Midbrain (tissue), 1 donor: ENCODE data around the gene HOXA10.

ENCODE experiments used
- DNase-seq: peaks from one replicate; lab custom pipeline; 2025; lab: John Stamatoyannopoulos, UW

Gene HOXA10

GRCh38 chr7:27179030-27179429 lies 4.9 kb upstream of the HOXA10 start:
- no peak for DNase-seq

DNA sequence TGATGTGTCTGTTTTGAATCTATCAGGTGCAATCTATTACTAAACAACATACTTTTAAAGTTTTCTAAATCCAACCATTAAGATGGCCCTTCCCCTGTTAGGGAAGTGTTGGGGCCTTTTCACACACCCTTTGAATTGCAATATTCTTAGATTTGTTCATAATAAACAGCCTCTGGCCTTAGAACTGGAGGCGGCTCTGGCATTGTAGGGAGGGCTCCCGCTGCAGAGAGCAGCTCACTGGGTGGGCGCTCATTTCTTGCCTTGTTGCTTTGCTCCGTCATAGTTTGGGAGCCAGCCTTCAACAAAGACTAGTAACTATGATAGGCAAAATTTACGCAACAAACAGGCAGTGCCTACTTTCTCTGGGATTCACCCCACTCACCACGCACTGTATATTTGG lies 4.2 kb upstream of the HOXA10 start:
- no peak for DNase-seq

- no peak for DNase-seq
Observed at GRCh38 chr7:27177795-27178320, 3.7 kb upstream of the HOXA10 start.

DNA sequence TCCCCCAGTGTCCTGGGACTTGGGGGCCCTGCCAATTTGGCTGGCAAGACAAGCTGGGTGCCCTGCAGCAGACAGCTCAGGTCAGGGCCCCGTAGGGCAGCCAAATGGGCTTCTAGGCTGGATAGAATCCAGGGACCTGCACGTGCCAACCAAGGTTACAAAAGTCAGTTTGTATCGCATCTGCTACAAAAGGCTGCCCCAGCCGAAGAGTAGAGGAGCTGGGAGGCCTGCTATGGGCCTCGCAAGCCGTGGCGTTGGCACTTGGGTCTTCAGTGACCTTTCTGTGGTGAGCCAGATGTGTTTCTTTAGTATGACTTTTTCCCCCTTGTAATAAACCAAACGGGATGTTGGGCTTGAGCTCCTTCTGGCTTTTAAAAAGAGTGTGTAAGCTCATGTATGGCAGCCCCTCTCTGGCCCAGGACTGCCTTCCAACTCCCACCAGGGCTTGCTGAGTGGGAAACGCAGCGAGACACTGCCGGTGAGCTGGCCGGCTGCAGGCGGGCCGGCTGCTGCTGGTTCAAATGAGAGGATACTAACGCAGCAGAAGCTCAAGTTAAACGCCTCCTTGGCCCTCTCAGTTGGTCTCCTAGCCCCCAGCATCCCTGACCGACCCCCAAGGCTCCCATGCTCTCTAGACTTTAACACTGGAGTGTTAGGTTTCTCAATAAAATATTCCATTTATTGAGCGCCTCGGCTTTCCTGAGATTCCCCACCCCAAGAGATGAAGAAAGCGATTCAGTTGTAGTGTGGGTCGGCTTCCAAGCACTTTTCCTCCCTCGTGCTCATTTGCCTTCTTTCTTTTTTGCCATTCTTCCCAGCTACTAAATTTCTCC lies 3.1 kb upstream of the HOXA10 start:
- no peak for DNase-seq

DNA sequence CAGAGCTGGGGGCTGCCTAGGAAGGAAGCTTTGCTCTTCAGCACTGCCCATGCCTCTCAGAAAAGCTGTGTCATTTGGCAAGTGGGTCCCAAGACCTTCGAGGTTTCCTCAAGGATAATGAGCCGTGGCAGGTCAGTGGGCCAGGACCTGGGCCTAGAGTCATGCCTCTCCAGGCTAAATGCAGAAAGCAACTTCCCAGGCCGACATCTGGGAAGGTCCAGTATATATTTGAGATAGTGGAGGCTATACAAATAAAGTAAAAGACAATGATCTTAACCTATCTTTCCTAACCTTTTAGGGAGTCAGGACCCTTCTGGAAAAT lies 2.4 kb upstream of the HOXA10 start:
- no peak for DNase-seq

DNA sequence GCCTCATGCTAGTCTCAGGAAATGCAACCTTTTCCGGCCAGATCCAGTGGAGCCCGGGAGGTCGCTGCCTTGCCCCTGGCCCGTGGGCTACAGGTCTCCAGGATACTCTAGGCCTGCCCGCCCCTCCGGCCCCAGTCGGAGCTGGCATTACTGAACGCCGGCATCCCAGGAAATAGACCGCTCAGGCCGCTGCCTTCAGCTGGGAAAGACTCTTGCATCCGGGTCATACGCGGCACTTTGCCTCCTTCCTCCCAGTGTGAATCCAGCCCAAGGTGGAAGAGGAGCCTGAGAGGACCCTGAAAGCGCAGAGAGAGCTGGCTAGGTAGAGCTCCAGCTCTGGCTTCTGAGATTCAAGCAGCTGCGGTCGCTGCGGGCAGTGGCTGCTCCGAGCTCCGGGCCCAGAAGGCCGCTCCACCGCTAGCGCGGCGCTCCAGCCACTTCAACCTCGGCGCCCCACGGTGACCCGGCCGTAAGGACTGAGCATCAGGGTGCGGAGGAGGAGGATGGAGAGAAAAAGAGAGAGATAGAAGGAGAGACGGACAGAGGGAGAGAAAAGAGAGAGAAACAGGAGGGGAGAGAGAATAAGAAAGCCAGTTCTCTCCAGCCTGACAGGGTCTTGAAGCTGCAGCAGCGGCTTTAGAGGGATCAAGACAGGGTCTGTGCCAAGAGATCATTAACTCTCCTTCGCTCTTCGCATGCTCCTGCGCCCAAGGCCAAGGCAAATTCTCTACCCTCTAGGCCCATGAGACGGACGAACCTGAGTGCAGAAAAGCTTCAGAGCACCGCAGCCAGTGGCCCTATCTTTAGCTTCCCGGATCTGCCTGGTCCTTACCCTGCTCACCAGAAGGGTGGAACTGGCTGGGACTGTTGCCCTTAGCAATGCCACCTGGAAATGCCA lies 1.8 kb upstream of the HOXA10 start:
- no peak for DNase-seq

GRCh38 chr7:27174874-27175625 lies 930 bp upstream of the HOXA10 start:
- DNase-seq = no peak

DNA sequence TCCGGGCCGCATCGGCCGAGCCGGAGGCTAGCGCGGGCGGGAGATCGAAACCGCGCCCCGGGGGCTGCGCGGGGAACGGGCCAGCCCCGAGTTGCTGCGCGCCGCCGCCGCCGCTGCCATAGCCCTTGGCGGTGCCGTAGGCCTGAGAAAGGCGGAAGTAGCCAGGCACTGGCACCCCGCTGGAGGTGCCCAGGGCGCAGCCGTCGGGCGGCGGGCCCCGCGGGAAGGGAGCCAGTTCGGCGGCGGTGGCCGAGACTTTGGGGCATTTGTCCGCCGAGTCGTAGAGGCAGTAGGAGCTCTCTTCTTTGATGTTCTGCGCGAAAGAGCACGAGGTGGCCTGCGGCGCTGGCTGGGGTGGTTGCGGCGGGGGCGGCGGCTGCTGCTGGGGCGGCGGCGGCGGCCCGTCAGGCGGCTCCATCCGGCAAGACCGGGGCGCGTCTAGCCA lies 587 bp downstream of the HOXA10 start:
- DNase-seq = no peak

DNA sequence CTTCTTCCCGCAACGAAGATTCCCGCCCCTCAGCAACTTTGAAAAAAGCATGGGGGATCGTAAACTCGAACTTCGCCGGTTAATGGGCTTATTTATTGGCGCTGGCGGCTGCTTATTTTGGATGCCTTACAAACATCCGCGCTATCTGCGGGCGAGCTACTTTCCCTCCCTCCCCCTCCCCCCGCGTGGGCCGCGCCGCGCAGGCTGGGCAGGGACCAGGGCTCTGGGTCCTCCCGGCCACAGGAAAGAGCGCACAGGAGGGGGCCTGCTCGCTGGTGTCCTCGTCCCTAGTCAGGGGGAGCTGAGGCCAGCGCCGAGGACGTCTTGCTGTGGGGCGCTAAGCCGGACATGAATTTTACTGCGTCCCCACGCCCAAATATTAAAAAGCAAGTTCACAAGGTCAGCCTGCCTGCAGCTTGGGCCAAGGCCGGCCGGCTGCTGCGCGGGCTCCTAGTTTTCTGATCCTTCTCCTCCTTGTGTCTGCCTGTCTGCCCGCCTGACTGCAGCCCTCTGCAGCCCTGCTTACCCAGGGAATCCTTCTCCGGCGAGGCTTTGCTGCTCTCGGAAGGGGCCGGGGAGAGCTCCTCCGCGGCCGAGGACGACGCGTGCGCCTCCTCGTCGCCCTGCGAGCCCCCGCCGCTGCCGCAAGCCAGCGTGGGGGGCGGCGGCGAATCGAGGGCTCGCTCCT lies 1.2 kb downstream of the HOXA10 start:
- DNase-seq = no peak

DNA sequence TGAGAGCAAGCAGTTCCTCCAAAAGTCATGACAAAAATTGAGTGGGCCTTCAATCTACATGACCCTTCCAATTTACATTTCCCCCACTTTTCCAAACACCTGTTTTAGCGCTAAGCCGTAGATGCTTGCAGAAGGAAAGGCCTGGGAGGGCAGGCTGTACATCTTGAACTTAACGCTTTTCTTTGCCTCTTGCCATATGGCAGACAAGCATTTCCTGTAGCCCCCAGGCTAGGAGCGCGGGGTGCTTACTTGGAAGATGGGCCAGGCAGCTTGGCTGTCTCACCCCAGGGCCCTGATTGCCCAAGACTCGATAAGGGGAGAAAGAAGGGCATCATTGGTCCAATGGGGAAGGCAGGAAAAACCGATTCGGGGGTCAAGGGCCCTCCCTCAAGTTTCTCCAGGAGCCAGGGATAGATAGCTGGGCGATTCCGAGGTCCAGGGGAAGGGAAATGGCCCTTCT lies 1.8 kb downstream of the HOXA10 start:
- no peak for DNase-seq

GRCh38 chr7:27171637-27172314 lies 2.3 kb downstream of the HOXA10 start:
- DNase-seq = no peak

DNA sequence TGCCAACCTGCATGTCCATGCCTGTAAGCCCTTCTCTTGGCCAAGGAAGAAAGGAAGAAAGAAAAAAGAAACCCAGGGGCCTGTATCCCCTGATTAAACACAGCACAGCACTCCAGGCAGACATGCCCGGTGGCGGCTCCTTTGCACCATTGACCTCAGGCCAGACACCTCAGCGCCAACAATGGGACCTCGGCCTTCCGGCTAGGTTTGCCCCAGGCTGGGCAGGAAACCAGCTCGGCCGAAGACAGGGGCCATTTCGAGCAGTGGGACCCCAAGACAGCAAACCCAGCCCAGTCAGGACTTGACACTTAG lies 2.8 kb downstream of the HOXA10 start:
- DNase-seq = no peak

GRCh38 chr7:27170426-27171324 lies 3.4 kb downstream of the HOXA10 start:
- DNase-seq = no peak

DNA sequence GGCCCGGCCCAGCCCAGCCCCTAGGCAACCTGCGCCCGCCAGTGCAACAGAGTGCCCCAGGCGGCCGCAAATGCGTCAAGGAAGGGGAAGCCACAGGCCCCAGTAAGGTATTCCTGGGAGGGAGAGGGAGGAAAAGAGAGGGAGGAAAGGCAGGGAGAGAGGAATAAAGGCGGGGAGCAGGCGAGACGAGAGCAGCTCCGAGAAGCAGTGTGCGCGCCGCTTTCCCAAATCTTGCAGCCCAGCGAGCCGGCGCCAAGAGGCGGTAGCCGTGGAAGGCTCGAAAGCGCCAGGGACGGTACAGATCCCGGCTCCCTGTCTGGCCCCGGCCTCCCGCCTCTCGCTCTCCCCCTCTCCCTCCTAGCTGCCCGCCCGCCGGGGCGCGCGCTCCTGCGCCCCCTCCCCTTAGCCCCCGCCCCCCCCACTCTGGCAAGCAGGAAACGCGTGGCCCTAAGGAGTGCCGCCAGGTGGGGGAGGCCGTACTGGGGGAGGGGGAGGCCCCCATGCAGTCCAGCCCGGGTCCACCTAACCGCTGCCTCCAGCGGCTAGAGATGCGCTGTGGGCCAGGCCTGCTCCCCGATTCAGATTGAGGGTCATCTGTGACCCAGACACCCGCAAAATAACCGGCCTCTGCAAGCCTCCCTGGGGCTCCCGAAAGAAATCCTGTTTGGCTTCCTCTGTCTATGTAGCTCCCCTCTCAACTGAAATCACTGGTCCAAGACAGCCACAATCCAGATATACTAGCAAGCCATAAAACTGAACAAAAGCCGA lies 4.3 kb downstream of the HOXA10 start:
- DNase-seq = no peak

DNA sequence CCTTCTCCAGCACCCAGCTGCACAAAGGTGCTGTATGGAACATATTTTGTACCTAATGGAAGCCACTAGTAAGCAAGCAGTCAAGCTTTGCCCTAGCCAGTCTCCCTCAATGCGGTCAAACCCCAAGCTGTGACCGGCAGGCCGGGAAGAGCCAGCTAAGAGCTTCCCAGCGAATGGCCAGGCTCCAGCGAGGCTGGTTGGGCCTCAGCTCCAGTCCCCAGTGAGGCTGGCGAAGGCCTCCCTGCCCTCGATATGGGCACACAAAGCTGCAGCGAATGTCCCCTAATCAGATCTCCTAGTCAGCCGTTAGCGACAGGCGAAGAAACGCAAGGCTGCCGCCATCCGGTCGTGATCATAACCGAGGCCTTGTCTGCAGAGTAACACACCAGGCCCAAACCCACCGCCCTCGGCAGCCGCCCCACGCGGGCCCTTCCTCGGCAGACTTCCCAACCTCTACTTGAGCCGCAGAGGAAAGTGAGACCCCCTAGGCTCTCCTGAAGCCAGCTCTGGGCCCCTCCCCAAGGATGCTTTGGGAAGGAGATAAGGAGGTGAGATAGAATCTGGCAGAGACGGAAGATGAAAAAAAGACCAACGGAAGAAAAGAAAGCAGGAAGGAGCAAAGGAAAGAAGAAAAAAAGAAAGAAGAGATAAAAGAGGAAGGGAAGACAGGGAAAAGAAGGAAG lies 5.7 kb downstream of the HOXA10 start:
- DNase-seq = no peak

- no peak for DNase-seq
Observed at GRCh38 chr7:27167916-27168264, 6.2 kb downstream of the HOXA10 start.

DNA sequence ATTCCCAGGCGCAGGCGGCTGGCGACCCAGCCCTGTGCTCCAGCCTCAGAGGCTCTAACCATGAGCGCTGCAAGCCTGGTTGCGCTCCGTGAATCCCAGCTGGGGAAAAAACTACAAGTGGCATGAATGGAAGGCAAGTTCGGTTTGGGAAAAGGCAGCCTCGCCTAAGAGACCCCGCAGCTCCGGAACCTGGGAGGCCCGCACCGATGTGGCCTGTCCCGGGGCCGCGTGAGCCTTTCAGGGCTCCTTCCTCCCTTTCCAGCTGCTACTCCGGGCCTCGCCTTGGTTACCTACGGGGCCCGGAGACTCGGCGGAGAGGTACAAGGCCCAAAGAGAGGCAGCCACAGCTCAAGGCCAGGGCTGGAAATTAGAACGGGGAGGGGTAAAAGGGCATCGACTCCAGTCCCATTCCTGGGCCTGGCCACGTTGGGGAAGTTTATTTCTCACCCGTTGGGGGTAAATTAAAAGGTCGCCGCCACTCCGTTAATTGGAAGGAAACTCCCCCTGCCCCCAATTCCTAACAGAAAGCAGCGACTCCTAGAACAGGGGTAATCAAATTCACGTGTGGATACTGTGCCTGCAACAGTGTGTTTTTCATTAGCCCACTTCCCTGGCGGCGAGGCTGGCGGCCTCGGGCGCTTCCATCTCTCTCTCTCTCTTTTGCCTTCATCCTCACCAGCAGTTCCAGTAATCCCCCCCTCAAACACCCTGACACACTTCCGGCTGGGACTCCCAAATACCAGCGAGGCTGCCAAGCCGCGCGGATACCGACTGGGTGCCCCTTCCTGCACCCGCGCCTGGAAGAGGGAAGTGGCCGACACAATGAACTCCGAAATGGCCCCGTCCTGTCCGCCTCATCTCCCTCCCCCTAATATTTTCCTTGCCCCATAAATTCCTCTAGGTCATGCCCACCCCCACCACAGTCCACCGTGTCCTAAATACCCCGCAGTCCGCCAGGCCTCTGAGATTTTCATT lies 7.3 kb downstream of the HOXA10 start:
- no peak for DNase-seq
